ENCODE results near the gene FBXW12.

- TF ChIP-seq EZH2 (IDR thresholded peaks at IDR 0.05; ENCODE audit: insufficient read depth, poor library complexity, severe bottlenecking) (no peak), EZH2phosphoT487 (IDR thresholded peaks at IDR 0.05; ENCODE audit: insufficient read depth, low read depth) (no peak)
Observed at GRCh38 chr3:48372377-48372770, 355 bp downstream of the FBXW12 start.
